Ammon's horn (tissue), 1 donor: ENCODE measurements around the gene BAIAP2.
"Not testable (repeated sequence)": the region's sequence is repeated elsewhere in the genome, so short reads cannot be mapped to it uniquely, and the experiment has no call there.

Source experiments
- DNase-seq: peaks from one replicate; pipeline ENCODE4 v3.0.0-alpha.2; 2016; ENCODE audit warnings: low spot score

The BAIAP2 gene

DNA sequence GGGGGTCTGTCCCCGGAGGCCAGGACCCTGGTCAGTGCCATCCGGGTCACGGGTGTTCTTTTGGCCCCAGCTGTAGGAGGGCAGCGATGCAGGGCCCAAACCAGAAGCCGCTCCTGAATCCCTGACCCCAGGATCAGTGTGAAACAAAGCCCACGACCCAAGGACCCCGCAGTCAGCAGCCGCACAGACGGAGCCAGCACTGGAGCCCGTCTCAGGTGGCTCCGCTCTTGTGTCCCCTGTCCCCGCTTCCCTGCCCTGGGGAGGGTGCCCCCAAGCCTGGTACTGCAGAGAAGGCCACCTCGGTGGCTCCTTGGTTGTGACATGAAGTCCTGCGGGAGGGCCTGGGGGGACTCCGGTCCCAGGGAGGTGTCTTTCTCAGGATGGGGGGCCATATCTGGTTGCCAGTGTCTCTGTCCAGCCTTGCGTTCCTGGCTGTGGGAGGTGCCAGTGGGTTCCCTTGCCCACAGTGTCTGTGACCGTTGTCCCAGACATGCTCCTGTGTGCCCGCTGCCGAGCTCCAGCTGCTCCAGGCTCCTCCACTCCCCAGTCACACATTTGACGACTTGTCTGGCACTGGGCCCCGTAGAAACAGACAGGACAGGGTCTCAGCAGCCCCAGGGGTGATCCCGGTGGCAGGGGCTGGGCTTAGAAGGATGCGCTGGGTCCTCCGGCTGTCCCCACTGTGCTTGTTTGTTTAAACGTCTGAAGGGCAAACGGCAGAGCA is 33.6 kb downstream of the BAIAP2 start:
- DNase-seq = no peak

GRCh38 chr17:81069135-81069645 is 34.2 kb downstream of the BAIAP2 start:
- no peak for DNase-seq

- no peak for DNase-seq
Observed at GRCh38 chr17:81070541-81071246, 35.7 kb downstream of the BAIAP2 start.

DNA sequence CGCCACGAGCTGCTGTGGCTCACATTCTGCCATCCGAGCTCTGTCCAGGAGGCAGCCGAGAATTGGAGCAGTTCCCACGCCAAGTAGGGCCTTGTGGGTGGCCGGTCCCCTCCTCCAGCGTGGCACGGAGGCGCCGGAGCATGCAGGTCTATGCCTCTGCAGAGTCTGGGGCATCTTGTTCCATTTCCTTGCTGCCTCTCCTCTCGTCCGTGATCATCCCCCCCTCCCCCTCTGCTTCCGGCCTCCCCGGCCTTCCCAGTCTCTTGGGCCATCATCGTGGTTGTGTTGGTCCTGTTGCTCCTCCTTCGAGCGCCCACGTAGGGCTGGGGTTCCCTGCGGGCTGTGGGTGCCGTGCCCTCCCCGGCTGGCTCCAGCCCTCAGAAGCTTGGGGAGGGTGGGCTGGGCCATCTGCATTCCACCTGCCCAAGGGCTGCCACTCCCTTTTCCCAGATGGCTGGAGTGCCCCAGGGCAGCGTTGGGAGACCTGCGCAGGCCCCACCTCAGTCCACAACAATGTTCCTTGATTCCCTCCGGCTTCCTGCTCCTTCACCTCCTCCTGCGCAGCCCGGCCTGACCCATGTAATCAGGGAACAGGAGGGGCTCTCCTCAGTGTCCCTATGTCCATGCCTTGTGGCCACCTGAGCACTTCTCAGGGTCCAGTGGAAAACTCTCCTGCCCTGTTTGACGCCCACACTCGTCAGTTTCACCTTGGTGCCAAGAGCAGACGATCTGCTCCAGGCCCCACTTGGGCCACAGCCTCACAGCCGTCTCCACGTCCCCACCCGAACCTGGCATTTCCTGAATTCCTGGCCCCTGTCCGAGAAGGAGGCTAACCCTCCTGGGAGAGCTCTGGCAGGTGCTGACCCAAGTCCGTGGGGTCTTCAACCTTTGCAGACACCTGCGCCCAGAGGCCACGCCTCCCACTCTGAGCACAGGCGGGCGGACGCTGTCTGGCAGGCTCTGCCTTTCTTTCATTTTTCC is 37.1 kb downstream of the BAIAP2 start:
- no peak for DNase-seq

DNA sequence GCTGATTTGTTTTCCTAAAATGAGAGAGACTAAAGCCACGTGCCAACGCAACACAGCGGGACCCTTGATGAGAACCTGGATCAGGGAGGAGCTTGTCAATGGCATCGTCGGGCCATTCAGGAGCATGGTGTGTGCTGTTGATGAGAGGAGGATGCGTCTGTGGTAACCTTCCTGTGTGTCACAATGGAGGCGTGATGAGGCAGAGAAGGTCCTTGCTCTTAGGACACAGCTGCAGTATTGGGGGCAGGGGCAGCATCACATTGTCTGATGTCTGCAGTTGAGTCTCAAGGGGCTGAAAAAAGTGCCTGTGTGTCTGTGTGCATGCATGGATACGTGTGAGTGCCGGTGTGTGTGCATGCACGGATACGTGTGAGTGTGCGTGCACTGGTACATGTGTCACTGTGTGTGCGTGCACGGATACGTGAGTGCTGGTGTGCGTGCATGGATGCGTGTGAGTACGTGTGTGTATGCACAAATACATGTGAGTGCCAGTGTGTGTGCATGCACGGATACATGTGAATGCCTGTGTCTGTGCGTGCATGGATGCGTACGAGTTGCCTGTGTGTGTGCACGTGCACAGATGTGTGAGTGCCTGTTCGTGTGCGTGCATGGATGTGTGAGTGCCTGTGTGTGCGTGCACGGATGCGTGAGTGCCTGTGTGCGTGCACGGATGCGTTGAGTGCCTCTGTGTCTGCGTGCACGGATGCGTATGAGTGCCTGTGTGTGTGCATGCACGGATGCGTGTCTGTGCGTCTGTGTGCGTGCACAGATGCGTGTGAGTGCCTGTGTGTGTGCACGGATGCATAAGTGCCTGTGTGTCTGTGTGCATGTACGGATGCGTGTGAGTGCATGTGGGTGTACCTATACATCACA is 39.3 kb downstream of the BAIAP2 start:
- DNase-seq = no peak

GRCh38 chr17:81074875-81075274 is 39.9 kb downstream of the BAIAP2 start:
- DNase-seq = no peak

GRCh38 chr17:81075307-81075706 is 40.4 kb downstream of the BAIAP2 start:
- DNase-seq = no peak

DNA sequence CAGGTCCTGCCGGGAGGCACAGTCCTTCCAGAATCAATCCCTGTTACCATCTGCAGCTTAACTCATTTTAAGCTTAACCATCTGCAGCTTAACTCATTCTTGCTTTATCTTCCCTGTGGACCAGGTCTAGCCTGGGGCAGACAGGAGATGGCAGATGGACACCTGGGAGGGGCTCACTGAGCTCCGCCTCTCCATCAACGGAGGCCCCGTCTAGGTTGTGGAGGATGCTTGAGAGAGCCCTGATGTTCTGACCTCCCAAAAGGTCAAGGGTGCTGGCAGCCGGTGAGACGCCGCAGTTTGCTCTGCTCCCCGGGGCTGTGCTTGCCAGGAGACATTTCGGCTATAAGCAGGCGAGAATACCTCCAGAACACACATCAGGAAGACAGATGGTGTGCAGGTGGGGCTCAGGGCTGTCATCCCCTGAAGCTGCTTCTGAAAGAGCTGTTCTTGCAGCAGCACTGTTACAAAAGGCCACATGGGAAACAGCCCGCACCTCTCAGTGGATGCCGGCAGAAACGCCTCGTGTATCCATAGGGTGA is 41.3 kb downstream of the BAIAP2 start:
- DNase-seq = no peak

- not testable (repeated sequence) for DNase-seq
Observed at GRCh38 chr17:81078026-81078913, 43.3 kb downstream of the BAIAP2 start.

- no peak for DNase-seq
Observed at GRCh38 chr17:81080019-81080418, 45.1 kb downstream of the BAIAP2 start.

GRCh38 chr17:81081222-81082176 is 46.5 kb downstream of the BAIAP2 start:
- no peak for DNase-seq

GRCh38 chr17:81082177-81083073 is 47.5 kb downstream of the BAIAP2 start:
- no peak for DNase-seq

DNA sequence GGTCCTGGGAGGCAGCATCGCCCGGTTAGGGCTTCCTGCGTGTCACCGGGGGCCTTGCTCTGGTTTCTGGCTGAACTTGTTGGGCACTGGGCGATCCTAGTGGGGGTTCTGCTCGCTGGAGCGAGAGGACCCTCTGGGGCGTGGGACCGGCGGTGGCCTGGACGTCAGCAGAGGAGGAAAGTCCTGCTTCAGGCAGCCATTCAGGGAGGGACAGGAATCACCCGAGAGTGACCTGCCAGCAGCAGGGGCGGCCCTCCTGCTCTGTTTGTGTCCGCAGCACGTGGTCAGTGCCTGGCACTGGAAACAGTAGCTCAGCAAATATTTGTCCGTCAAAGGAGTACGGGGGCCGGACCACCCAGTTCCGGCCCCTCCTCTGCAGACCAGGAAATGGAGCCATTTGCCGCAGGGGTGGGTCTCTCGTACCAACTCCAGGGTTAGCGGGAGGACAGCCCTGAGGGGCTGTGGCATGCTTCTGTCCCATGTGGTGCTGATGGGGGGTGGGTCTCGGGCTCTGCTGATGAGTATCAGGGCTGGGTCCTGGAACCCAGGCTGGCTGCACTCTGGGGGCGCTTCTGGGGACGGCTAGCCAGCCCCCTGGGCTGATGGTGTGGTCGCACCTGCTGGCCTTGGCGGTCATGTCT is 48.3 kb downstream of the BAIAP2 start:
- DNase-seq = no peak

DNA sequence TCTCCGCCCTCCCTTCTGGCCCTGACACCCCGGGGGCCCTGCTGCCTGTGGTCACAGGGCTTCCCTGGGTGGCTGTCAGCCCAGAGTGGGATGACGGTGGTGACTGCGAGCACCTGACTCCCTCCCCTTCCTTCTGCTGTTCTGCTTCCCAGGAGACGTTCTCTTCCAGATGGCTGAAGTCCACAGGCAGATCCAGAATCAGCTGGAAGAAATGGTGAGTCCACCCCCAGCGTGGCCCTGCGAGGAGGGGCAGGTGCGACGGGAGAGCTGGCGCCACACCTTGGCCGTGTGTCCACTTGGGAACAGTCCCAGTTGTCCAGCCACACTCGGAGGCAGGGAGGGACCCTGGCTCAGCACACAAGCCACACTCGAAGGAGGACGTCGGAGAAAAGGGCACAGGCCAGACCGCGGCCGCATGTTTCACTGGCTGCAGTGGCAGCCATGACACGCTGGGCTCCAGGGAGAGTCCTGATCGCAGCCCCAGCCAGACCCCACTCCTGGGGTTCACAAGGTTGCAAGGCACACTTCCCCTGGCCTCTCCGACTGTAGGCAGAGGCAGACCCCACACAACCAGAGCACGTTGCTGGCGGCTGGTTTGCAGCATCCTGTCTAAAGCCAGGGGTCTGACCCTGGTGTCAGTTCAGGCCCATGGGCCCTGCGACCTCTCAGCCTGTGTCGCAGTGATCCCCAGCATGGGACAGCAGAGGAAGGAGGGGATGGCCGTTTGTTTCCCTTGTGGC is 49.9 kb downstream of the BAIAP2 start:
- DNase-seq = peak; percentile 62

GRCh38 chr17:81085420-81085911 is 50.5 kb downstream of the BAIAP2 start:
- no peak for DNase-seq
